WTC11 (cell line): Measurements from ENCODE around the gene PLXNA3. TPM values are rescaled to one million over a fixed set of nuclear protein-coding genes. Genes with fewer than 3 reads are reported as not detected.
"Not testable (repeated sequence)": the region's sequence is repeated elsewhere in the genome, so short reads cannot be mapped to it uniquely, and the experiment has no call there.

Source experiments
- ATAC-seq: fragments of 200-7000 bp; cut with Tn5 transposase; 2 replicates; pipeline ENCODE4 v1.10.0; 2021; ENCODE audit warnings: mild to moderate bottlenecking, moderate library complexity
- CTCF ChIA-PET: fragments of 300-600 bp; sonication (Branson Sonifier 250); formaldehyde crosslinking; loops from one replicate; lab custom pipeline; 2021; ENCODE audit warnings: antibody characterized with exemption; lab: Charles Lee
- POLR2A ChIA-PET: fragments of 350-600 bp; sonication (Branson Sonifier 250); formaldehyde crosslinking; loops from one replicate; lab custom pipeline; 2021; ENCODE audit warnings: antibody characterized with exemption; lab: Charles Lee
- DNase-seq: peaks from one replicate; pipeline ENCODE4 v3.0.0; 2021; ENCODE audit warnings: low spot score
- H3K27ac Mint-ChIP-seq: 2 replicates; pipeline ENCODE4 v1.8.0; 2021; ENCODE audit warnings: mixed read lengths
- H3K27me3 Mint-ChIP-seq: 2 replicates; pipeline ENCODE4 v1.8.0; 2021; ENCODE audit warnings: low read depth, mild to moderate bottlenecking, moderate library complexity, mixed read lengths
- H3K36me3 Mint-ChIP-seq: 2 replicates; pipeline ENCODE4 v1.8.0; 2021; ENCODE audit warnings: mixed read lengths
- H3K4me1 Mint-ChIP-seq: 2 replicates; pipeline ENCODE4 v1.8.0; 2022; ENCODE audit warnings: mixed read lengths
- H3K4me3 Mint-ChIP-seq: 2 replicates; pipeline ENCODE4 v1.8.0; 2021; ENCODE audit warnings: mild to moderate bottlenecking, moderate library complexity, mixed read lengths
- H3K9me3 Mint-ChIP-seq: 2 replicates; pipeline ENCODE4 v1.8.0; 2021; ENCODE audit warnings: mixed read lengths
- AFF4 ChIP-seq: sonication (generic); formaldehyde crosslinking; IDR thresholded peaks from 2 replicates; pipeline ENCODE4 v1.8.1; 2023; ENCODE audit warnings: mild to moderate bottlenecking, missing genetic modification reagents, borderline replicate concordance
- CBFB ChIP-seq: sonication (generic); formaldehyde crosslinking; IDR thresholded peaks from 2 replicates; pipeline ENCODE4 v1.8.1; 2022; ENCODE audit warnings: mild to moderate bottlenecking, low read depth, missing genetic modification reagents
- CREM ChIP-seq: sonication (generic); formaldehyde crosslinking; IDR thresholded peaks from 2 replicates; pipeline ENCODE4 v1.8.1; 2022; ENCODE audit warnings: mild to moderate bottlenecking, missing genetic modification reagents, moderate library complexity
- FOXJ3 ChIP-seq: sonication (generic); formaldehyde crosslinking; IDR thresholded peaks from 2 replicates; pipeline ENCODE4 v1.9.0; 2021; ENCODE audit warnings: missing genetic modification reagents, mild to moderate bottlenecking, borderline replicate concordance
- FOXP1 ChIP-seq: sonication (generic); formaldehyde crosslinking; IDR thresholded peaks from 2 replicates; pipeline ENCODE4 v1.8.0; 2022; ENCODE audit warnings: missing genetic modification reagents, mild to moderate bottlenecking, moderate library complexity, borderline replicate concordance
- GABPB1 ChIP-seq: sonication (generic); formaldehyde crosslinking; IDR thresholded peaks from 2 replicates; pipeline ENCODE4 v1.8.1; 2023; ENCODE audit warnings: mild to moderate bottlenecking, missing genetic modification reagents
- GRHL2 ChIP-seq: fragments of 250-450 bp; sonication (Bioruptor Pico); IDR thresholded peaks from 2 replicates; pipeline ENCODE4 v1.8.0; 2022; ENCODE audit warnings: mild to moderate bottlenecking, moderate library complexity; ENCODE audit not compliant: insufficient replicate concordance, severe bottlenecking
- MLX ChIP-seq: sonication (generic); formaldehyde crosslinking; IDR thresholded peaks from 2 replicates; pipeline ENCODE4 v1.8.1; 2023; ENCODE audit warnings: mild to moderate bottlenecking, missing genetic modification reagents, moderate library complexity
- NFATC4 ChIP-seq: fragments of 250-450 bp; sonication (Bioruptor Pico); IDR thresholded peaks from 2 replicates; pipeline ENCODE4 v1.9.0; 2021; ENCODE audit warnings: mild to moderate bottlenecking
- SOX15 ChIP-seq: fragments of 250-450 bp; sonication (Bioruptor Pico); IDR thresholded peaks from 2 replicates; pipeline ENCODE4 v1.9.0; 2021; ENCODE audit warnings: mild to moderate bottlenecking
- USF2 ChIP-seq: sonication (generic); formaldehyde crosslinking; IDR thresholded peaks from 2 replicates; pipeline ENCODE4 v1.8.1; 2023; ENCODE audit warnings: mild to moderate bottlenecking, missing genetic modification reagents, moderate library complexity
- ZBTB21 ChIP-seq: sonication (generic); formaldehyde crosslinking; IDR thresholded peaks from 2 replicates; pipeline ENCODE4 v1.8.1; 2023; ENCODE audit warnings: mild to moderate bottlenecking, missing genetic modification reagents, borderline replicate concordance
- ZNF138 ChIP-seq: sonication (generic); formaldehyde crosslinking; conservative IDR thresholded peaks from 2 replicates; pipeline ENCODE4 v1.8.1; 2022; ENCODE audit warnings: mild to moderate bottlenecking, moderate library complexity, missing genetic modification reagents
- ZNF317 ChIP-seq: sonication (generic); formaldehyde crosslinking; IDR thresholded peaks from 2 replicates; pipeline ENCODE4 v1.8.1; 2023; ENCODE audit warnings: low read depth, mild to moderate bottlenecking, moderate library complexity, missing genetic modification reagents, borderline replicate concordance
- ZNF396 ChIP-seq: fragments of 250-450 bp; sonication (Bioruptor Pico); IDR thresholded peaks from 2 replicates; pipeline ENCODE4 v1.8.0; 2021; ENCODE audit warnings: mild to moderate bottlenecking, moderate library complexity, borderline replicate concordance
- ZSCAN18 ChIP-seq: fragments of 250-450 bp; sonication (Bioruptor Pico); IDR thresholded peaks from 2 replicates; pipeline ENCODE4 v2.1.2; 2022; ENCODE audit warnings: mild to moderate bottlenecking, moderate library complexity
- total RNA-seq: library from RNA; stranded (reverse); gene quantifications from 3 replicates; pipeline ENCODE4 v1.2.3, GENCODE V29; 2021

Gene PLXNA3
- total RNA-seq, 1 experiment from 2014 or later = 26.6 TPM

GRCh38 chrX:154495472-154495922 lies 37.4 kb downstream of the PLXNA3 start:
- CTCF ChIA-PET = interaction anchor here (0.6 kb wide), 1 partner anchor 72 kb away, joined by 3 read pairs; no protein-coding TSS in a partner anchor
- H3K36me3 Mint-ChIP-seq = no peaks in the 10 kb centered on the region
- POLR2A ChIA-PET = no interaction called here

GRCh38 chrX:154496591-154497137 lies 38.6 kb downstream of the PLXNA3 start:
- H3K27me3 Mint-ChIP-seq, DNase-seq, H3K4me1 Mint-ChIP-seq, CTCF ChIA-PET, H3K36me3 Mint-ChIP-seq, H3K4me3 Mint-ChIP-seq, ATAC-seq, H3K27ac Mint-ChIP-seq, H3K9me3 Mint-ChIP-seq: not testable (repeated sequence)
- POLR2A ChIA-PET = interaction anchor here (0.7 kb wide), 1 partner anchor 49 kb away, joined by 3 read pairs; no protein-coding TSS in a partner anchor

More at GRCh38 chrX:154495472-154495922, 37.4 kb downstream of the PLXNA3 start:
- Mint-ChIP-seq H3K9me3 (no peaks in the 10 kb centered on the region), H3K27ac (no peak overlapping the region), H3K27me3 (peaks cover 5% of the 10 kb centered on the region; the same call in 1 of the 2 replicates), H3K4me3 (no peak overlapping the region), H3K4me1 (no peaks in the 10 kb centered on the region)
- TF ChIP-seq AFF4 (CRISPR knock-in tag) (no peak), USF2 (CRISPR knock-in tag) (no peak), ZBTB21 (CRISPR knock-in tag) (no peak), SOX15 (CRISPR knock-in tag) (no peak), GRHL2 (CRISPR knock-in tag) (no peak), MLX (CRISPR knock-in tag) (no peak), ZSCAN18 (no peak)
- DNase-seq (no peak), ATAC-seq (no peak)

GRCh38 chrX:154501423-154501822 lies 43.3 kb downstream of the PLXNA3 start:
- H3K4me3 Mint-ChIP-seq, POLR2A ChIA-PET, ATAC-seq, H3K36me3 Mint-ChIP-seq, H3K27me3 Mint-ChIP-seq, H3K4me1 Mint-ChIP-seq, DNase-seq, H3K27ac Mint-ChIP-seq, CTCF ChIA-PET, H3K9me3 Mint-ChIP-seq: not testable (repeated sequence)

- Mint-ChIP-seq H3K4me1 (no peaks in the 10 kb centered on the region), H3K27ac (no peak overlapping the region), H3K36me3 (no peaks in the 10 kb centered on the region), H3K9me3 (no peaks in the 10 kb centered on the region), H3K4me3 (no peak overlapping the region), H3K27me3 (peaks cover 2% of the 10 kb centered on the region; the same call in 1 of the 2 replicates)
- TF ChIP-seq CREM (CRISPR knock-in tag) (no peak), GABPB1 (CRISPR knock-in tag) (no peak), ZNF396 (CRISPR knock-in tag) (no peak), NFATC4 (CRISPR knock-in tag) (no peak), ZNF138 (CRISPR knock-in tag) (no peak), FOXJ3 (CRISPR knock-in tag) (no peak), AFF4 (CRISPR knock-in tag) (no peak), FOXP1 (CRISPR knock-in tag) (no peak), ZNF317 (CRISPR knock-in tag) (no peak), ZBTB21 (CRISPR knock-in tag) (no peak), CBFB (CRISPR knock-in tag) (no peak)
- CTCF ChIA-PET = interaction anchor here (0.6 to 1.3 kb wide), 2 partner anchors 11 to 204 kb away, joined by 3 to 4 read pairs; partner anchors contain the start of gene SLC10A3
- POLR2A ChIA-PET = interaction anchor here (0.7 kb wide), 1 partner anchor 139 kb away, joined by 9 read pairs; no protein-coding TSS in a partner anchor
- no peak for DNase-seq
- no peak for ATAC-seq
These were observed 44.0 kb downstream of the PLXNA3 start for GRCh38 chrX:154502098-154502497.
